Mononuclear cell (primary cell): ENCODE data around the gene ATG5. TPM values are rescaled to one million over a fixed set of nuclear protein-coding genes. Genes with fewer than 3 reads are reported as not detected.

Experiments
- H3K27me3 ChIP-seq: 2 replicates; pipeline ENCODE4 v1.6.0; 2011; ENCODE audit warnings: low read length, control low read depth; ENCODE audit not compliant: insufficient read depth
- H3K4me1 ChIP-seq: 2 replicates; pipeline ENCODE4 v1.5.1; 2011; ENCODE audit warnings: mild to moderate bottlenecking, low read length, control low read depth; ENCODE audit not compliant: insufficient read depth
- H3K4me3 ChIP-seq: 2 replicates; pipeline ENCODE4 v1.5.1; 2011; ENCODE audit warnings: mild to moderate bottlenecking, low read length, moderate library complexity
- H3K9me3 ChIP-seq: 2 replicates; pipeline ENCODE4 v1.5.1; 2011; ENCODE audit warnings: low read depth, mild to moderate bottlenecking, control low read depth, low read length
- total RNA-seq: library from RNA; depleted of rRNA; stranded (reverse); fragments of >200 nt; gene quantifications from one replicate; pipeline ENCODE4 v1.2.3, GENCODE V29; 2012

Gene ATG5
- 62.8 TPM for total RNA-seq

GRCh38 chr6:106325336-106326178 lies at the start of gene ATG5:
Gene ATG5 (minus strand): TSS chr6:106325760. CDS start chr6:106316208, 9,552 bp downstream.
- peaks cover 12% of the 10 kb centered on the region for H3K27me3 ChIP-seq
- H3K9me3 ChIP-seq: no peaks in the 10 kb centered on the region
- peak within 1 kb of the TSS; percentile 91 for H3K4me3 ChIP-seq
- peaks cover 26% of the 10 kb centered on the region for H3K4me1 ChIP-seq

- Histone ChIP-seq H3K27me3 (no peaks in the 10 kb centered on the region), H3K4me3 (no peak overlapping the region), H3K4me1 (no peaks in the 10 kb centered on the region), H3K9me3 (no peaks in the 10 kb centered on the region)
Observed at GRCh38 chr6:106373502-106374239, 48.1 kb upstream of the ATG5 start.

- Histone ChIP-seq H3K9me3 (no peaks in the 10 kb centered on the region), H3K4me1 (no peaks in the 10 kb centered on the region), H3K4me3 (no peak overlapping the region), H3K27me3 (no peaks in the 10 kb centered on the region)
Observed at GRCh38 chr6:106372838-106373501, 47.4 kb upstream of the ATG5 start.

GRCh38 chr6:106370639-106371038 lies 45.1 kb upstream of the ATG5 start:
- Histone ChIP-seq H3K4me1 (no peaks in the 10 kb centered on the region), H3K4me3 (no peak overlapping the region), H3K27me3 (peaks cover 7% of the 10 kb centered on the region)

GRCh38 chr6:106369739-106370138 lies 44.2 kb upstream of the ATG5 start:
- Histone ChIP-seq H3K27me3 (peaks cover 9% of the 10 kb centered on the region), H3K9me3 (no peaks in the 10 kb centered on the region), H3K4me1 (no peaks in the 10 kb centered on the region), H3K4me3 (no peak overlapping the region)

More at GRCh38 chr6:106370639-106371038, 45.1 kb upstream of the ATG5 start:
- no peaks in the 10 kb centered on the region for H3K9me3 ChIP-seq

- Histone ChIP-seq H3K9me3 (no peaks in the 10 kb centered on the region), H3K27me3 (peaks cover 54% of the 10 kb centered on the region), H3K4me1 (peaks cover 16% of the 10 kb centered on the region), H3K4me3 (no peak overlapping the region)
Observed at GRCh38 chr6:106363401-106364138, 38.0 kb upstream of the ATG5 start.

GRCh38 chr6:106360989-106361430 lies 35.5 kb upstream of the ATG5 start:
- Histone ChIP-seq H3K4me1 (peaks cover 16% of the 10 kb centered on the region), H3K9me3 (no peaks in the 10 kb centered on the region), H3K4me3 (peak overlapping the region; percentile 20), H3K27me3 (peaks cover 67% of the 10 kb centered on the region)

GRCh38 chr6:106360410-106360988 lies 34.9 kb upstream of the ATG5 start, which contains the start of gene CRYBG1:
Gene CRYBG1 (plus strand): TSS chr6:106360717. CDS start chr6:106360909, 192 bp downstream.
- peak within 1 kb of the TSS; percentile 20 for H3K4me3 ChIP-seq
- H3K4me1 ChIP-seq: peaks cover 16% of the 10 kb centered on the region
- H3K27me3 ChIP-seq: peaks cover 70% of the 10 kb centered on the region
- no peaks in the 10 kb centered on the region for H3K9me3 ChIP-seq

GRCh38 chr6:106359959-106360409 lies 34.4 kb upstream of the ATG5 start:
- H3K4me1 ChIP-seq: peaks cover 16% of the 10 kb centered on the region
- H3K4me3 ChIP-seq: peak overlapping the region; percentile 20
- H3K9me3 ChIP-seq: no peaks in the 10 kb centered on the region
- peaks cover 73% of the 10 kb centered on the region for H3K27me3 ChIP-seq

- no peak overlapping the region for H3K4me3 ChIP-seq
- peaks cover 70% of the 10 kb centered on the region for H3K27me3 ChIP-seq
- peaks cover 15% of the 10 kb centered on the region for H3K4me1 ChIP-seq
- H3K9me3 ChIP-seq: no peaks in the 10 kb centered on the region
Observed at GRCh38 chr6:106356378-106356777, 30.8 kb upstream of the ATG5 start.

- H3K27me3 ChIP-seq: peaks cover 8% of the 10 kb centered on the region
- no peak overlapping the region for H3K4me3 ChIP-seq
- H3K9me3 ChIP-seq: no peaks in the 10 kb centered on the region
- no peaks in the 10 kb centered on the region for H3K4me1 ChIP-seq
Observed at GRCh38 chr6:106347219-106347618, 21.7 kb upstream of the ATG5 start.

GRCh38 chr6:106339334-106340029 lies 13.9 kb upstream of the ATG5 start:
- Histone ChIP-seq H3K9me3 (no peaks in the 10 kb centered on the region), H3K4me3 (no peak overlapping the region), H3K27me3 (peaks cover 3% of the 10 kb centered on the region), H3K4me1 (no peaks in the 10 kb centered on the region)

- Histone ChIP-seq H3K4me1 (no peaks in the 10 kb centered on the region), H3K4me3 (no peak overlapping the region), H3K27me3 (peaks cover 8% of the 10 kb centered on the region), H3K9me3 (no peaks in the 10 kb centered on the region)
Observed at GRCh38 chr6:106334646-106335448, 9.3 kb upstream of the ATG5 start.
